DOHH2 (cell line): Measurements from ENCODE around the gene EPHB1.

ENCODE experiments used
- H3F3A ChIP-seq: fragments of 200-600 bp; sonication (generic), shearing (Covaris generic); 2 replicates; pipeline ENCODE4 v1.6.0; 2016; ENCODE audit warnings: antibody characterized with exemption, mild to moderate bottlenecking; ENCODE audit not compliant: control insufficient read depth, insufficient read depth
- H3K27ac ChIP-seq: fragments of 200-600 bp; sonication (generic); 2 replicates; pipeline ENCODE4 v1.5.1; 2014; ENCODE audit warnings: low read depth, mild to moderate bottlenecking, low read length, moderate library complexity
- H3K27me3 ChIP-seq: fragments of 200-600 bp; sonication (generic); 2 replicates; pipeline ENCODE4 v1.6.1; 2014; ENCODE audit warnings: mild to moderate bottlenecking, low read length, mixed read lengths; ENCODE audit not compliant: control insufficient read depth
- H3K36me3 ChIP-seq: fragments of 200-600 bp; sonication (generic); 2 replicates; pipeline ENCODE4 v1.6.1; 2014; ENCODE audit warnings: mild to moderate bottlenecking, low read length, moderate library complexity, mixed read lengths; ENCODE audit not compliant: control insufficient read depth
- H3K4me1 ChIP-seq: fragments of 200-600 bp; sonication (generic); 2 replicates; pipeline ENCODE4 v1.6.1; 2014; ENCODE audit warnings: mild to moderate bottlenecking, low read length, mixed read lengths; ENCODE audit not compliant: control insufficient read depth
- H3K4me2 ChIP-seq: fragments of 200-600 bp; sonication (generic); 2 replicates; pipeline ENCODE4 v1.6.0; 2014; ENCODE audit warnings: mild to moderate bottlenecking, low read length, moderate library complexity
- H3K4me3 ChIP-seq: fragments of 200-600 bp; sonication (generic); 2 replicates; pipeline ENCODE4 v1.5.1; 2014; ENCODE audit warnings: mild to moderate bottlenecking, low read length, mixed read lengths
- H3K79me2 ChIP-seq: fragments of 200-600 bp; sonication (generic); 2 replicates; pipeline ENCODE4 v1.6.1; 2014; ENCODE audit warnings: mild to moderate bottlenecking, low read length, mixed read lengths; ENCODE audit not compliant: control insufficient read depth
- H3K9me2 ChIP-seq: fragments of 200-600 bp; sonication (generic); replicated peaks from 2 replicates; pipeline ENCODE4 v1.6.1; 2014; ENCODE audit warnings: mild to moderate bottlenecking, low read length, mixed read lengths; ENCODE audit not compliant: control insufficient read depth
- H3K9me3 ChIP-seq: fragments of 200-600 bp; sonication (generic); 2 replicates; pipeline ENCODE4 v1.6.1; 2014; ENCODE audit warnings: antibody characterized with exemption, low read length, mixed read lengths; ENCODE audit not compliant: control insufficient read depth, insufficient read depth
- H4K20me1 ChIP-seq: fragments of 200-600 bp; sonication (generic); 2 replicates; pipeline ENCODE4 v1.6.0; 2014; ENCODE audit warnings: low read depth, mild to moderate bottlenecking, antibody characterized with exemption, low read length, moderate library complexity; ENCODE audit not compliant: control insufficient read depth, insufficient read depth
- EZH2phosphoT487 ChIP-seq: fragments of 200-600 bp; sonication (generic); IDR thresholded peaks from 2 replicates; pipeline ENCODE4 v1.6.1; 2017; ENCODE audit warnings: borderline replicate concordance, mild to moderate bottlenecking, antibody characterized with exemption, low read length, moderate library complexity, mixed read lengths
- TF ChIP-seq, protein P1 (sequence below): fragments of 200-600 bp; sonication (generic); IDR thresholded peaks from one replicate; pipeline ENCODE4 v1.5.1; 2014; ENCODE audit warnings: antibody characterized with exemption, mild to moderate bottlenecking, low read depth, low read length; ENCODE audit not compliant: poor library complexity, severe bottlenecking

EPHB1 gene

DNA sequence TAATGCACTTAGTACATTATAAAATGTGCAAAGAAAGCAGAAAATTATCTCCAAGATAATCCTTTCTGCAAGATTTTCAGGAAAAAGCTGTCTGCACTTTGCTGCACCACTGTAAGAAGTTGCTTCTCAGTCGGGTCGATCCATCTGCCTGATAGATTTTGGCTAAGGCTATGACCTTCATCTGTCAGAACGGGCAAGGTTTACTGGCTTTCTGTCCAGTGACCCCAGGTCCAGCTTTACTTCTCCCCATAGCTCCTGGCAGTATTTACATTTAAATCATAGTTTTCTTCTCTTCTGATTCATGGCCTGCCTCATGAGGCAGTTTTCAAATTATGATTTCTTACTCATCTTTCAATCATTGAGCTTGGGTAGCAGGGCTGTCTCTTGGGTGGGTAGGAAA, 422.7 kb downstream of the EPHB1 start:
- H3K36me3 ChIP-seq: no peaks in the 10 kb centered on the region
- H3F3A ChIP-seq: no peaks in the 10 kb centered on the region
- no peaks in the 10 kb centered on the region for H3K79me2 ChIP-seq
- TF ChIP-seq, protein P1, sequence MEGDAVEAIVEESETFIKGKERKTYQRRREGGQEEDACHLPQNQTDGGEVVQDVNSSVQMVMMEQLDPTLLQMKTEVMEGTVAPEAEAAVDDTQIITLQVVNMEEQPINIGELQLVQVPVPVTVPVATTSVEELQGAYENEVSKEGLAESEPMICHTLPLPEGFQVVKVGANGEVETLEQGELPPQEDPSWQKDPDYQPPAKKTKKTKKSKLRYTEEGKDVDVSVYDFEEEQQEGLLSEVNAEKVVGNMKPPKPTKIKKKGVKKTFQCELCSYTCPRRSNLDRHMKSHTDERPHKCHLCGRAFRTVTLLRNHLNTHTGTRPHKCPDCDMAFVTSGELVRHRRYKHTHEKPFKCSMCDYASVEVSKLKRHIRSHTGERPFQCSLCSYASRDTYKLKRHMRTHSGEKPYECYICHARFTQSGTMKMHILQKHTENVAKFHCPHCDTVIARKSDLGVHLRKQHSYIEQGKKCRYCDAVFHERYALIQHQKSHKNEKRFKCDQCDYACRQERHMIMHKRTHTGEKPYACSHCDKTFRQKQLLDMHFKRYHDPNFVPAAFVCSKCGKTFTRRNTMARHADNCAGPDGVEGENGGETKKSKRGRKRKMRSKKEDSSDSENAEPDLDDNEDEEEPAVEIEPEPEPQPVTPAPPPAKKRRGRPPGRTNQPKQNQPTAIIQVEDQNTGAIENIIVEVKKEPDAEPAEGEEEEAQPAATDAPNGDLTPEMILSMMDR: no peak
- no peak overlapping the region for H3K4me3 ChIP-seq
- H3K9me2 ChIP-seq: no peaks in the 10 kb centered on the region
- H3K9me3 ChIP-seq: no peaks in the 10 kb centered on the region
- H4K20me1 ChIP-seq: no peaks in the 10 kb centered on the region
- H3K4me1 ChIP-seq: no peaks in the 10 kb centered on the region
- H3K4me2 ChIP-seq: no peak overlapping the region
- no peaks in the 10 kb centered on the region for H3K27me3 ChIP-seq
- no peak overlapping the region for H3K27ac ChIP-seq

- H3K9me3 ChIP-seq: no peaks in the 10 kb centered on the region
- H3K4me2 ChIP-seq: no peak overlapping the region
- no peaks in the 10 kb centered on the region for H3K79me2 ChIP-seq
- no peaks in the 10 kb centered on the region for H3K9me2 ChIP-seq
- no peak for TF ChIP-seq EZH2phosphoT487
- TF ChIP-seq, protein P1: no peak
- H3F3A ChIP-seq: no peaks in the 10 kb centered on the region
- no peaks in the 10 kb centered on the region for H3K36me3 ChIP-seq
- no peaks in the 10 kb centered on the region for H3K27me3 ChIP-seq
- H3K4me1 ChIP-seq: no peaks in the 10 kb centered on the region
- H4K20me1 ChIP-seq: no peaks in the 10 kb centered on the region
- H3K27ac ChIP-seq: no peak overlapping the region
- H3K4me3 ChIP-seq: no peak overlapping the region
Measured at GRCh38 chr3:135218304-135218703, 423.2 kb downstream of the EPHB1 start.

GRCh38 chr3:135218782-135219181, 423.7 kb downstream of the EPHB1 start:
- H3K9me2 ChIP-seq: no peaks in the 10 kb centered on the region
- no peak for TF ChIP-seq EZH2phosphoT487
- TF ChIP-seq, protein P1: no peak
- H3K36me3 ChIP-seq: no peaks in the 10 kb centered on the region
- no peak overlapping the region for H3K4me3 ChIP-seq
- H3K4me2 ChIP-seq: no peak overlapping the region
- H3K27me3 ChIP-seq: no peaks in the 10 kb centered on the region
- no peaks in the 10 kb centered on the region for H3K9me3 ChIP-seq
- H3K4me1 ChIP-seq: no peaks in the 10 kb centered on the region
- no peaks in the 10 kb centered on the region for H4K20me1 ChIP-seq
- H3K27ac ChIP-seq: no peak overlapping the region
- no peaks in the 10 kb centered on the region for H3F3A ChIP-seq
- H3K79me2 ChIP-seq: no peaks in the 10 kb centered on the region

GRCh38 chr3:135224815-135225362, 429.8 kb downstream of the EPHB1 start:
- Histone ChIP-seq H3K9me2 (no peaks in the 10 kb centered on the region), H3K4me1 (no peaks in the 10 kb centered on the region), H4K20me1 (no peaks in the 10 kb centered on the region), H3K79me2 (no peaks in the 10 kb centered on the region), H3K4me3 (no peak overlapping the region), H3K4me2 (no peak overlapping the region), H3F3A (no peaks in the 10 kb centered on the region), H3K36me3 (no peaks in the 10 kb centered on the region), H3K27me3 (no peaks in the 10 kb centered on the region), H3K27ac (no peak overlapping the region), H3K9me3 (no peaks in the 10 kb centered on the region)
- TF ChIP-seq, protein P1: no peak
- TF ChIP-seq EZH2phosphoT487: no peak
